NB4 (cell line): Measurements from ENCODE around the gene SPTSSB.

ENCODE experiments used
- MYC ChIP-seq: IDR thresholded peaks from 2 replicates; pipeline ENCODE4 v1.6.1; 2011; ENCODE audit warnings: low read depth, low read length
- POLR2A ChIP-seq: IDR thresholded peaks from 2 replicates; pipeline ENCODE4 v1.6.1; 2011; ENCODE audit warnings: mild to moderate bottlenecking; ENCODE audit not compliant: insufficient read length; ENCODE audit errors: extremely low read depth
- TF ChIP-seq, protein P1 (sequence below): IDR thresholded peaks from one replicate; pipeline ENCODE4 v1.5.1; 2012; ENCODE audit warnings: low read depth, low read length

DNA sequence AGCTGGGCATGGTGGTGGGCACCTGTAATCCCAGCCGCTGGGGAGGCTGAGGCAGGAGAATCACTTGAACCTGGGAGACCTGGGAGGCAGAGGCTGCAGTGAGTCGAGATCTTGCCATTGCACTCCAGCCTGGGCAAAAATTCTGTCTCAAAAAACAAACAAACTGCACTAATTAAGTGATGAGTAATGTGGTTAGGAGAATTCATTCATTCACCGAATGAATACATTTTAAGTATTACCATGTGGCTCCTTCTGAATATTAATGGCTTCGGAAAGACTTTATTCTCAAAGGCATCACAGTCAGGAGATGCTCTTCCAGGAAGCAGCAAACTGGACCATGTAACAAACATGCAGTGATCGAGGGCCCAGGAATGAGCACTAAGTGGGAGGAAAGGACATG lies 23.6 kb downstream of the SPTSSB start:
- TF ChIP-seq, protein P1, sequence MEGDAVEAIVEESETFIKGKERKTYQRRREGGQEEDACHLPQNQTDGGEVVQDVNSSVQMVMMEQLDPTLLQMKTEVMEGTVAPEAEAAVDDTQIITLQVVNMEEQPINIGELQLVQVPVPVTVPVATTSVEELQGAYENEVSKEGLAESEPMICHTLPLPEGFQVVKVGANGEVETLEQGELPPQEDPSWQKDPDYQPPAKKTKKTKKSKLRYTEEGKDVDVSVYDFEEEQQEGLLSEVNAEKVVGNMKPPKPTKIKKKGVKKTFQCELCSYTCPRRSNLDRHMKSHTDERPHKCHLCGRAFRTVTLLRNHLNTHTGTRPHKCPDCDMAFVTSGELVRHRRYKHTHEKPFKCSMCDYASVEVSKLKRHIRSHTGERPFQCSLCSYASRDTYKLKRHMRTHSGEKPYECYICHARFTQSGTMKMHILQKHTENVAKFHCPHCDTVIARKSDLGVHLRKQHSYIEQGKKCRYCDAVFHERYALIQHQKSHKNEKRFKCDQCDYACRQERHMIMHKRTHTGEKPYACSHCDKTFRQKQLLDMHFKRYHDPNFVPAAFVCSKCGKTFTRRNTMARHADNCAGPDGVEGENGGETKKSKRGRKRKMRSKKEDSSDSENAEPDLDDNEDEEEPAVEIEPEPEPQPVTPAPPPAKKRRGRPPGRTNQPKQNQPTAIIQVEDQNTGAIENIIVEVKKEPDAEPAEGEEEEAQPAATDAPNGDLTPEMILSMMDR: no peak
- TF ChIP-seq MYC (no peak), POLR2A (no peak)
